BLaER1 treated with 17β-estradiol and CSF1 and Interleukin-3, amounts not matched to agents 10 nM and 100 nM (cell line): ENCODE results near the gene EEFSEC.

Experiments
- H3K27ac ChIP-seq, 11 experiments: shearing (Covaris generic); formaldehyde crosslinking; 2 replicates each; pipeline ENCODE4 v1.8.1; 2022
- H3K27me3 ChIP-seq, 11 experiments: shearing (Covaris generic); formaldehyde crosslinking; 2 replicates each; pipeline ENCODE4 v1.8.1; 2022
- H3K36me3 ChIP-seq, 11 experiments: shearing (Covaris generic); formaldehyde crosslinking; 2 replicates each; pipeline ENCODE4 v1.8.1; 2022
- H3K4me1 ChIP-seq, 10 experiments: shearing (Covaris generic); formaldehyde crosslinking; 2 replicates each; pipeline ENCODE4 v1.8.1; 2022
- H3K4me2 ChIP-seq, 11 experiments: shearing (Covaris generic); formaldehyde crosslinking; 2 replicates each; pipeline ENCODE4 v1.8.1; 2022
- H3K4me3 ChIP-seq, 10 experiments: shearing (Covaris generic); formaldehyde crosslinking; 2 replicates each; pipeline ENCODE4 v1.8.1; 2022
- H3K9ac ChIP-seq, 11 experiments: shearing (Covaris generic); formaldehyde crosslinking; 2 replicates each; pipeline ENCODE4 v1.8.1; 2022
- H3K9me3 ChIP-seq, 11 experiments: shearing (Covaris generic); formaldehyde crosslinking; replicated peaks in 1 of 11; 2 replicates each; pipeline ENCODE4 v1.8.1; 2022
- H4K20me1 ChIP-seq, 11 experiments: shearing (Covaris generic); formaldehyde crosslinking; 2 replicates each; pipeline ENCODE4 v1.8.1; 2022
- Cebpa-rat ChIP-seq, 11 experiments: shearing (Covaris generic); IDR thresholded peaks; 2 replicates each; pipeline ENCODE4 v1.8.1; 2022

EEFSEC gene

DNA sequence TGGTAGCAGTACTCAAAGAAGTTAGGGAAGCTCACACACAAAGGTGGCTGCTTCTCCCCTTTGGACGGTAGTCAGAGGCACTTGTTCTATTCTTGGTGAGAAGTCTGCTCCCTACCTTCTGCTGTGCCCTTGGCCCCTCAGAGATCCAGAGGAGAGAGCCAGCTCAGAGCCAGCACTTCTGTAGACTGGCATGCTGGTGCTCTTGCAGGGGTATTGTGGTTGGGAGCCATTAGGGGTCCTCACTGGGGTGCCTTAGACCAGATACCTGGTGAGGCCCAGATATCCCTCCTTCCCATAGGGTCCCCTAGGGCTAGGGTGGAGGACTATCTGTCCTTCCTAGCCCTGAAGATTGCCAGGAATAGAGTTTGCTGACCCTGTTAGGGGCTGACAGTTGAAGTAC is 140.6 kb downstream of the EEFSEC start:
- Histone ChIP-seq H3K36me3 (peaks cover 0 to 17% (median 7%) of the 10 kb centered on the region in 11 experiments; a peak in 7 of 22 replicates), H3K9ac (no peak overlapping the region), H3K4me1 (peaks cover 0 to 4% (median 0%) of the 10 kb centered on the region in 10 experiments; a peak in 1 of 20 replicates), H3K9me3 (peaks cover 0 to 9% (median 3%) of the 10 kb centered on the region in 11 experiments; a peak in 6 of 22 replicates), H4K20me1 (0 out of 22 replicates have a peak, but pooled peaks cover 0 to 4% (median 0%) of the 10 kb centered on the region in 11 experiments), H3K4me2 (no peak overlapping the region), H3K4me3 (no peak overlapping the region), H3K27ac (no peak overlapping the region), H3K27me3 (no peaks in the 10 kb centered on the region)
- TF ChIP-seq Cebpa-rat (IDR thresholded peaks at IDR 0.05) = no peak

DNA sequence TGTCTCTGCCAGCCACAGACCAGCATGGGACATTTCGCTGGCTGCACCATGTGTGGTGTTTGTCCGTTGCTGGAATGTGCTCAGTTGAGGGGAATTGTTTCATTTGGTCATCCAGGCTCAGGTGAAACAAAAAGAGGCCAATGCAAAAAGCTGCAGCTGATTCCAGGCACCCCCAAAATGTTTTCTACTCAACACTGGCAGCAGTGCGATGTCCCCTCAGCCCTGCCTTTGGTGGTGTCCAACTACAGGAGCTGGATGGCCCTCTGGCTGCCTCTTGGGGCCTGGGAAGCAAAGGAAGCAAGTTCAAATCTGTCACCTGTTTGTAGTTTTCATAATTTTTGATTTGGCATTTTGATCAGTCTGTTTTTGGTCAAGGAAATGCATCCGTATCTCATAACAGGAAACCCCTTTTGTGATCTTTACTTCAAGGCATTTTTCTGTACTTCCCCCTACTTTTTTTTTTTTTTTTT is 141.8 kb downstream of the EEFSEC start:
- peaks cover 0 to 4% (median 0%) of the 10 kb centered on the region in 10 experiments; a peak in 1 of 20 replicates for H3K4me1 ChIP-seq
- H3K4me3 ChIP-seq = no peak overlapping the region
- TF ChIP-seq Cebpa-rat (IDR thresholded peaks at IDR 0.05) = no peak
- peaks cover 0 to 18% (median 0%) of the 10 kb centered on the region in 11 experiments; a peak in 4 of 22 replicates for H3K36me3 ChIP-seq
- peaks cover 0 to 9% (median 3%) of the 10 kb centered on the region in 11 experiments; a peak in 6 of 22 replicates for H3K9me3 ChIP-seq
- H4K20me1 ChIP-seq = no peaks in the 10 kb centered on the region
- peak overlapping the region in 3 of 11 experiments; percentile 15 to 28 (median 18); a peak in 3 of 22 replicates for H3K4me2 ChIP-seq
- no peak overlapping the region for H3K9ac ChIP-seq
- H3K27me3 ChIP-seq = no peaks in the 10 kb centered on the region
- H3K27ac ChIP-seq = no peak overlapping the region

DNA sequence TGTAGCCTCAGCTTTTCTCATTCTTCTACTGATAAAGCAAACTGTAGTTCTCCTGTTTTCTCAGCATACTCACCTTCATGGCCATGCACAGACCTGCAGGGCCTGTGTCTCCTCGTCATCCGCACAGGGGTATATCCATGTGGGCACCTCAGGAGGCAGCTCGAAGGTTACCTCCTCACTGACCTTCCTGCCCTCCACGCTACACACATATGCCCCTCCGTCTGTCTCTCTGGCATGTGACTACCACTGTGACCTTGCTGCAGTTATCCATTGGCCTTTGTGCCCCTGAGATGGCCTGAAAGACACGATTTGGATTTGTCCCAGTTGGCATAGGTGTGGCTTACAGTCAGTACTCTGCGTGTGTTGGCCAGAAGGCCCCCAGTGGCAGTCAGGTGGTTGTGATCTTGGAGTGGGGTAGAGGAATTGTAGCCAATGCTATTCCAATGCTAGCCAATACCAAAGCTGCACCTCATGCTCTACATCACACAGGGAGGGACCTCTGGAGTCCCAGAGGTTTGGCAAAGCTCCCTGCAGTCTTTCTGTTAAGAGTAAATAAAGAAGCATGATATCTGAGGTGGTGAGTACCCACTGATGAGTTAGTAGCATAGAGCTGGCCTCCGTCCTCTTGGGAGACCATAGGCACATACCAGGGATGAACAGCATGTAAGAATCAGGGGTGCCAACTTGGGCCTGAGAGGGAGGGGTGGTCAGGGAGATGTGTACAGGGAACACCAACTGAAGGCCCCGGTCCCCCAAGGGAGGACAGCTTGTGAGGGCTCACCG is 143.4 kb downstream of the EEFSEC start:
- Histone ChIP-seq H3K36me3 (peaks cover 0 to 18% (median 0%) of the 10 kb centered on the region in 11 experiments; a peak in 5 of 22 replicates), H3K9ac (no peak overlapping the region), H3K27ac (no peak overlapping the region), H3K4me2 (no peak overlapping the region), H3K27me3 (no peaks in the 10 kb centered on the region), H3K9me3 (0 out of 22 replicates have a peak, but pooled peaks cover 0 to 4% (median 0%) of the 10 kb centered on the region in 11 experiments), H3K4me3 (no peak overlapping the region), H4K20me1 (peaks cover 0 to 2% (median 0%) of the 10 kb centered on the region in 11 experiments; a peak in 1 of 22 replicates), H3K4me1 (peaks cover 0 to 4% (median 0%) of the 10 kb centered on the region in 10 experiments; a peak in 1 of 20 replicates)
- TF ChIP-seq Cebpa-rat (IDR thresholded peaks at IDR 0.05) = no peak

DNA sequence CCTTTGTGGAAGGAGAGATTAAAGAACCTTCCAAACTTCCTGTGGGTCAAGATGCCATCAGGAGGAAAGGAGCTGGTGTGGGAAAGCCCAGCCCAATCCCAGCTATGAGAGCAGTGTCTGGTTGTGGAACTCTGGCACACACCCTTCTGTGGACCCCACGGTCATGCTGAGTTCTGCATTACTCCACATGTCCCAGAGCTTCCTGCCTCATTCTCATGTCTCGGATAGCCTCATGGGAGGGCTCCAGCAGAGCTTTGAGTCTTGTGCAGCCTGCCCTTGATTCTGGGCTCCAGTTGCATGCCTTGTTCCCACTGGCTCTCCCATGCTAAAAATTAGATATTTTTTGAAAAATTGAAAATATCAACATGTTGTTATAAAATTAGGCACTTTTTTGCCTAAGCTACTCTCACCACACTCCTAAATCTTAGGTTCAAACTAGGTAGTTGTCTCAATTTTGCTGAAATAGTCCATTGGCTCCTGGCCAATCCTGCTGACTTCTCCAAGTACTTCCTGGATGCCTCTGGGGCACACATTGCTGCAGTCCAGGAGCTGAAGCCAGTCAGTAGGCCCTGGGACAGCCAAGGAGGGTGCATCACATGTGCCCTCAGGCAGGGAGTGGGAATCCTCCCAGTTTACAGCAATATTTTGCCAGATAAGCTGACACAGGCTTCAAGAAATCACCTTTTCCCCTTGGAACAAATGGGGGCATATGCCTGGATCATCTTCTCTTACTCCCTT is 144.3 kb downstream of the EEFSEC start:
- no peak overlapping the region for H3K4me3 ChIP-seq
- H3K36me3 ChIP-seq = peaks cover 0 to 18% (median 0%) of the 10 kb centered on the region in 11 experiments; a peak in 5 of 22 replicates
- no peak overlapping the region for H3K9ac ChIP-seq
- H4K20me1 ChIP-seq = peaks cover 0 to 4% (median 0%) of the 10 kb centered on the region in 11 experiments; a peak in 2 of 22 replicates
- 0 out of 22 replicates have a peak, but pooled peaks cover 0 to 4% (median 0%) of the 10 kb centered on the region in 11 experiments for H3K9me3 ChIP-seq
- H3K4me2 ChIP-seq = no peak overlapping the region
- H3K27me3 ChIP-seq = no peaks in the 10 kb centered on the region
- no peak for TF ChIP-seq Cebpa-rat (IDR thresholded peaks at IDR 0.05)
- H3K27ac ChIP-seq = no peak overlapping the region
- peaks cover 0 to 4% (median 0%) of the 10 kb centered on the region in 10 experiments; a peak in 1 of 20 replicates for H3K4me1 ChIP-seq

DNA sequence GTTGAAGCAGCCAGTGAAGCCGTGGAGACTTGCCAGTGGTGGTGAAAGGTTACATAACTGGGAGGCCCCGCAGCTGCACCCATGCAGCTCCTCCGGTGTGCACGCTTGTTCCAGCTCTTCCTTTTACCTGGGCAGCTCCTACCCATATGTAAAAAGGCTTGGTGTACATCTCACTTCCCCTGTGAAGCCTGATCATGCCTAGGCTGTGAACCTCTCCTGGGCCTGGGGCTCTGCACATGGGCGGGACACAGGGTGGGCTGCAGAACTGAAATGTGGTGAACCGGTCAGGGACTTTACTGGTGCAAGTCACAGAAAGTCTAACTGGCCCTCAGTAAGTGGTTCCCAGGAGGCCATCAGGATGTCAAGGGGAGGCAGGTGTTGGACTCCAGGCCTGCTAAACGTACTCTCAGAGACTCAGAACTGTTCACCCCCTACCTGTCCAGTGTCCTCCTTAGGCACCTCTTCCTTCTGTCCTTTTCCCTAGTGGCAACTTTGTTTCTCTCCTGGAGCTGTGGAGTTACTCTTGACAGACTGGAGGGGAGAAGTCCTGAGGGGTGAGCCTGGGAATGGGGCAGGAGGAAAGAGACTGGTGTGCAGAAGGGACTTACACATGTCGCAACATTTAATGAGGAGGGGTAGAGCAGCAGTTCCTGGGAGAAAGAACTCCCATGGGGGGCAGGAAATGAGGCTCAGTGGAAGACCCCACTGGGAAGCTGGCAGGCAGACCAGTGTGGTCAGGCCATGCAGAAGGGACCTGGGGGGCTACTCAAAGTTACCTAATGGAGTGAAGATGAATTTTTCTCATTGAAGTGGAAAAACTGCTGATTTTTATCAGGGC is 148.1 kb downstream of the EEFSEC start:
- H3K4me1 ChIP-seq = no peaks in the 10 kb centered on the region
- no peak overlapping the region for H3K9ac ChIP-seq
- peak in 2 of 11 experiments; percentile 14 to 56; a peak in 2 of 22 replicates for TF ChIP-seq Cebpa-rat (IDR thresholded peaks at IDR 0.05)
- 0 out of 22 replicates have a peak, but pooled peaks cover 0 to 4% (median 0%) of the 10 kb centered on the region in 11 experiments for H3K9me3 ChIP-seq
- H3K4me3 ChIP-seq = no peak overlapping the region
- H3K27ac ChIP-seq = no peak overlapping the region
- H3K27me3 ChIP-seq = no peaks in the 10 kb centered on the region
- peaks cover 0 to 15% (median 0%) of the 10 kb centered on the region in 11 experiments; a peak in 5 of 22 replicates for H3K36me3 ChIP-seq
- H3K4me2 ChIP-seq = no peak overlapping the region
- peaks cover 0 to 4% (median 0%) of the 10 kb centered on the region in 11 experiments; a peak in 2 of 22 replicates for H4K20me1 ChIP-seq

DNA sequence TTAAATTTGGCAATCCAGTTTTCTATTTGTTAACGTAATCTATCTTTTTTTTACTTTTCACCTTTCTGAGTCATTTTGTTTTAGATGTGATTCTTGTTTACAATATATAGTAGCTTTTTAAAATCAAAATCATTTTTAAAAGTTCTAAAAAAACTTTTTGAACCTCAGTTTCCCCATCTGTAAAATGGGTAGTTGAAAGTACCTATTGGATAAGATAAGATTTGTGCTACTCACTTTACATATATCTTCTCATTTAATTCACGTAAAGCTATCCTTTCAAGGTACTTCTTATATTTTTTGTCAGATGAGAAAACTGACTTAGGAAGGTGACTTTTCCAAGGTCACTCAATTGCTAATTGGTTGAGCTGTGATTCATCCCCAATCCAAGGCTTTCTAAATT is 153.2 kb downstream of the EEFSEC start:
- Histone ChIP-seq H3K27ac (no peak overlapping the region), H3K4me3 (no peak overlapping the region), H3K27me3 (no peaks in the 10 kb centered on the region), H3K9me3 (no peaks in the 10 kb centered on the region), H3K4me2 (no peak overlapping the region), H4K20me1 (peaks cover 0 to 16% (median 0%) of the 10 kb centered on the region in 11 experiments; a peak in 3 of 22 replicates), H3K4me1 (no peaks in the 10 kb centered on the region), H3K36me3 (peaks cover 0 to 9% (median 0%) of the 10 kb centered on the region in 11 experiments; a peak in 5 of 22 replicates), H3K9ac (no peak overlapping the region)
- no peak for TF ChIP-seq Cebpa-rat (IDR thresholded peaks at IDR 0.05)

DNA sequence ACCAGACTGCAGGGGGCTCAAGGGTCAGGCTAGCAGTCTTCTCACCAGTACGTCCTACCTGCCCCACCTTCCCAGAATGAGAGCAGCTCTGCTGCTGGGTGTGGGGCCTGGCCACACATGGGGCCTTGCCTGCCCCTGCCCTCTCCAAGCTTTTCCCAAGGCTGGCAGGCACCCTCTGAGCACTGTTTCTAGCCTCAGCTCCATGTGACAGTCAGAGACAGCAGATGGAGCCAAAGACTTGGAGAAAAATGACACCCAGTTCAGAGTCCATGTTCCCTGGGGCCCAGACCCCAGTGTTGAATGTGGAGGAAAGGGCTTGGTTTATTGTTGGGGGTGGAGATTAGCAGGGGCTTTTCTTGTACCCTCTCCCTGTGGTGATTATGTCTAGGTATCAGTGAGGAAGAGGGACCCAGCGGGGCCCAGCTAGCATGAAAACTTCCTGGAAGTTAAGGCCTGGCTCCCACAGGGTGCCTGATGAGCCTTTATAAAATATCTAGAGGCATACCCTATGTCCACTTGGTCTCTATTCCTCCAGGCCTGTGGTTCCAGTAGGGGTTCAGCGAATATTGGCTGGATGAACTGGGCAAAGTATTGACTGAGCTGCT is 153.8 kb downstream of the EEFSEC start:
- no peak for TF ChIP-seq Cebpa-rat (IDR thresholded peaks at IDR 0.05)
- H3K27me3 ChIP-seq = no peaks in the 10 kb centered on the region
- peaks cover 0 to 16% (median 0%) of the 10 kb centered on the region in 11 experiments; a peak in 2 of 22 replicates for H4K20me1 ChIP-seq
- no peak overlapping the region for H3K4me3 ChIP-seq
- no peak overlapping the region for H3K9ac ChIP-seq
- H3K36me3 ChIP-seq = peaks cover 0 to 9% (median 0%) of the 10 kb centered on the region in 11 experiments; a peak in 4 of 22 replicates
- no peaks in the 10 kb centered on the region for H3K9me3 ChIP-seq
- no peaks in the 10 kb centered on the region for H3K4me1 ChIP-seq
- H3K27ac ChIP-seq = no peak overlapping the region
- H3K4me2 ChIP-seq = no peak overlapping the region
